Activated T-helper 1 cell treated with anti-CD3 and anti-CD28 coated beads, Interleukin-2, amount 50 U/mL, for 16 hours (primary cell): Measurements from ENCODE around the gene RHOT2.
A peak's percentile ranks its signal among the peaks of the same experiment; 100 is the strongest.
"Not testable (repeated sequence)": the region's sequence is repeated elsewhere in the genome, so short reads cannot be mapped to it uniquely, and the experiment has no call there.

Experiments used
- DNase-seq, 2 donors: peaks; one replicate each; pipeline ENCODE4 v3.0.0-alpha.2; 2020; ENCODE audit warnings: low read depth in 1 of 2, low spot score in 1 of 2

RHOT2 gene

GRCh38 chr16:680967-681745, 13.2 kb downstream of the RHOT2 start:
- DNase-seq, result no peak

GRCh38 chr16:681746-682427, 14.0 kb downstream of the RHOT2 start:
- DNase-seq, result no peak

GRCh38 chr16:682493-683395, 14.8 kb downstream of the RHOT2 start:
- DNase-seq, result no peak

- DNase-seq, result no peak
Measured at GRCh38 chr16:683396-684070, 15.6 kb downstream of the RHOT2 start.

- peak; percentile 91 to 96 for DNase-seq
Measured at GRCh38 chr16:684071-684794, 16.3 kb downstream of the RHOT2 start, which contains the start of gene JMJD8. Gene JMJD8 (minus strand): TSS chr16:684334. CDS start chr16:684319, 15 bp downstream.

GRCh38 chr16:684961-685696, 17.2 kb downstream of the RHOT2 start:
- DNase-seq, result no peak

- no peak for DNase-seq
Measured at GRCh38 chr16:685967-686366, 18.0 kb downstream of the RHOT2 start.

GRCh38 chr16:686459-687260, 18.7 kb downstream of the RHOT2 start:
- no peak for DNase-seq

- DNase-seq, result no peak
Measured at GRCh38 chr16:687499-687898, 19.6 kb downstream of the RHOT2 start.

GRCh38 chr16:689175-689897, 21.4 kb downstream of the RHOT2 start:
- no peak for DNase-seq

GRCh38 chr16:691242-691641, 23.3 kb downstream of the RHOT2 start:
- DNase-seq, result not testable (repeated sequence)

GRCh38 chr16:692356-693108, 24.6 kb downstream of the RHOT2 start:
- DNase-seq, result no peak

GRCh38 chr16:693364-693763, 25.4 kb downstream of the RHOT2 start:
- DNase-seq, result no peak

GRCh38 chr16:693766-694165, 25.8 kb downstream of the RHOT2 start:
- no peak for DNase-seq

- no peak for DNase-seq
Measured at GRCh38 chr16:694187-694862, 26.4 kb downstream of the RHOT2 start.

GRCh38 chr16:694863-695354, 27.0 kb downstream of the RHOT2 start:
- no peak for DNase-seq
